Fibroblast of villous mesenchyme (primary cell): ENCODE measurements around the gene SGMS2. TPM values are rescaled to one million over a fixed set of nuclear protein-coding genes. Genes with fewer than 3 reads are reported as not detected.
"Not testable (repeated sequence)": the region's sequence is repeated elsewhere in the genome, so short reads cannot be mapped to it uniquely, and the experiment has no call there.

ENCODE experiments used
- DNase-seq: peaks from one replicate; pipeline ENCODE4 v3.0.0-alpha.2; 2010; ENCODE audit warnings: low read depth
- H3K4me3 ChIP-seq: 2 replicates; pipeline ENCODE4 v1.5.1; 2011; ENCODE audit warnings: low read depth, mild to moderate bottlenecking, low read length
- total RNA-seq: library from RNA; depleted of rRNA; stranded (reverse); fragments of >200 nt; gene quantifications from 2 replicates; pipeline ENCODE4 v1.2.3, GENCODE V29; 2012
- TF ChIP-seq, protein P1 (sequence below): IDR thresholded peaks from 2 replicates; pipeline ENCODE4 v1.5.1; 2012; ENCODE audit warnings: low read depth, mild to moderate bottlenecking, low read length; ENCODE audit not compliant: insufficient read depth

The SGMS2 gene
- total RNA-seq, 1 donor = 186 TPM

DNA sequence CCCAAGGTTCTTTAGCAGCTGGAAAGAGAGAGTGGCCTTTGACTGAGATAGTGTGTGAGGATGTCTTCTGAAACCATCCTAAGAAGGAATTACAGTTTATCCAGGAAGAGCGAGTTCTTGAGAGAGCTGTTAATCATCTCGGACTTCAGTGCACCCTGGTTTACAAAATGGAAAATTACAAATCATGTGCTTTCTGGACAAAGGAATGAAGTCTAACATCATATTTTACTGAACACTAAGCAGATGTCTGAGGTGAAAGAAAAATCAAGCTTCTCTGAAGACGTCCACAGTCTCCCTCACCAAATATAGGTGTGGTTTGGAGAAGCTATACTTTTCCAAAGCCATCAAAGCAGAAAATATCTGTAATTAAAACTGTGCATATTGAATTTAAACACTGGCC lies 75.8 kb downstream of the SGMS2 start:
- TF ChIP-seq, protein P1, sequence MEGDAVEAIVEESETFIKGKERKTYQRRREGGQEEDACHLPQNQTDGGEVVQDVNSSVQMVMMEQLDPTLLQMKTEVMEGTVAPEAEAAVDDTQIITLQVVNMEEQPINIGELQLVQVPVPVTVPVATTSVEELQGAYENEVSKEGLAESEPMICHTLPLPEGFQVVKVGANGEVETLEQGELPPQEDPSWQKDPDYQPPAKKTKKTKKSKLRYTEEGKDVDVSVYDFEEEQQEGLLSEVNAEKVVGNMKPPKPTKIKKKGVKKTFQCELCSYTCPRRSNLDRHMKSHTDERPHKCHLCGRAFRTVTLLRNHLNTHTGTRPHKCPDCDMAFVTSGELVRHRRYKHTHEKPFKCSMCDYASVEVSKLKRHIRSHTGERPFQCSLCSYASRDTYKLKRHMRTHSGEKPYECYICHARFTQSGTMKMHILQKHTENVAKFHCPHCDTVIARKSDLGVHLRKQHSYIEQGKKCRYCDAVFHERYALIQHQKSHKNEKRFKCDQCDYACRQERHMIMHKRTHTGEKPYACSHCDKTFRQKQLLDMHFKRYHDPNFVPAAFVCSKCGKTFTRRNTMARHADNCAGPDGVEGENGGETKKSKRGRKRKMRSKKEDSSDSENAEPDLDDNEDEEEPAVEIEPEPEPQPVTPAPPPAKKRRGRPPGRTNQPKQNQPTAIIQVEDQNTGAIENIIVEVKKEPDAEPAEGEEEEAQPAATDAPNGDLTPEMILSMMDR = no peak
- peak; percentile 36 for DNase-seq
- no peak overlapping the region for H3K4me3 ChIP-seq

DNA sequence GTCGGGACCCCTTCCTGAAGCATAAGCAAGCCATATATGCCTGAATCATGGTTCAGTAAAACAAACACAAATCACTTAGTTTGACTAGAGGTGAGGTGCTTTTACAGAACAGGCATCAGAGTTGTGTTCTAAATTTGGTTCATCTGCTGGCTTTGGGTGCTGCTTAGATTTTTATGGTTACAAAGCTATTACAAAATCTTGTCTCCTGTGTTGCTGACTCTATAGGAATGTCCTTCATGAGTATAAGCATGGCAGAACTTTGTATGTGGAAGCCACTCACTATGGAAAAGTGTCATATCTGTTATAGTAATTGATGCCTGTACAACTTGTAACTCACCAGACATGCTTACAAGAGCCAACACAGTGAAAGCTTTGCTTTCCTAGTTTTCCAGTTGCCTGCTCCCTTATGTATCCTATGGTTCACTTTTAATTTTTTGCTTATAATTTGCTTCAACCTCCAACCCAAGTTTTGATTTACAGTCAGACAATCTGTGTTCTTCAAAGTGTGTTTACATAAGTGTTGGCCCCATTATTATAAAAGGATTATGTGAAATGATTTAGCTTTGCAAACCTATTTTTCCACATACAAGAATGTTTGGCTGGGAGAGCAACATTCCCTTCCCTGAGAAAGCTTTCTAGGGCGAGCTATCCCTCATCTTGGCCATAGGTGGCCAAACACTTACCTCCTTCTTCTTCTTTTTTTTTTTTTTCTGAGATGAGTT lies 76.6 kb downstream of the SGMS2 start:
- no peak for DNase-seq
- TF ChIP-seq, protein P1 = no peak
- H3K4me3 ChIP-seq = no peak overlapping the region

DNA sequence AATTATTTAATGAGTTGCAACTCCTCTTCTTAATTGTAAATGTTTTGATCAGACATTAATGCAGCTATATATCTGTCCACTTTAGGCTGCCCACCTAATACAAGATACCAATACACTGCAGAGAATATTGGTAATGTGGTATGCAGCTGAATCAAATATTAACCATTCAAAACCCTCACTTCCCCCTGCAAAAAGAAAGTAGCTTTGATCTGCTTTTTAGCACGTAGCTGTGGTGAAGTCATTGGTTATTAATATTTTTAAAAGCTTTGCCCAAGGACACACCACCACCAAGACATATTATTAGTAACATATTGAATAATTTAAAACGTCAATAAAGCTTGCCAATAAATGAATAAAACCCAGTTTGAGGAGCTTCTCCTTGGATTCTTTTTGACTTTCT lies 78.0 kb downstream of the SGMS2 start:
- DNase-seq = no peak
- TF ChIP-seq, protein P1 = no peak
- no peak overlapping the region for H3K4me3 ChIP-seq

DNA sequence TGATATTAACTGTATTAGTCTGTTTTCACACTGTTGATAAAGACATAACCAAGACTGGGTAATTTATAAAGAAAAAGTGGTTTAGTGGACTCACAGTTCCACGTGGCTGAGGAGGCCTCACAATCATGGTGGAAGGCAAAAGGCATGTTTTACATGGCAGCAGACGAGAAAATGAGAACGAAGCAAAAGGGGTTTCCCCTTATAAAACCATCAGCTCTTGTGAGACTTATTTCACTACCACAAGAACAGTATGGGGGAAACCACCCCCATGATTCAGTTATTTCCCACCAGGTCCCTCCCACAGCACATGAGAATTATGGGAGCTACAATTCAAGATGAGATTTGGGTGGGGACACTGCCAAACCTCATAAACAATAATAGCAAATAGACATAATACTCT lies 80.3 kb downstream of the SGMS2 start:
- not testable (repeated sequence) for DNase-seq, H3K4me3 ChIP-seq

DNA sequence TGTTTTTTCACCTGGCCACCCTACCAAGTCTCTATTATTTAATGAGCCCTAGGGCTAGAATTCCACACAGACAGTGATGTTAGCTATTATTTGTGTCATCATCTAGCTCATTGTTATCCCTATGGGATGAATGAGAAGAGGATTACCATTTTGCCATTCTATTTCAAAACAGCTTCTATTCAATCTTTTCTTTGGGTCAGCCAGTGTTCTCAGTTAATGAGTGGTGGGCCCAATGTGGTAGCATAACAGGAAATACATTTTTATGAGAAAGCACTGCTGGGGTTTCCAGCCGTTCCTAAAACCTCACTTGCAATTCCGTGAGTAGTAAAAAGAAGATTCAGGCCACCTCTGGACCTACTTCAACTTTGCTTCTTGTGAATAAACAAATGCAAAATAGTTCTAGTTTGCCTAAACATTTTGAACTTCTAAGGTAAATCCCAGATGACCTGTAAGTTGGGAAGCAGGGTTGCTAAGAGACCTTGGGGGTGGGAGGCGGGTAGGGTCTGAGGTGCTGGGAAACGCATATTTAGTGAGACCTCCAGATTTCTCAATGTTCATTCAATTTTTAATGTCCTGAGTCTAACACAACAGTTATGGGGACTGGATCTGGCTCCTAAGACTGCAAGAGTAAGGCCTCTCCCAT lies 81.8 kb downstream of the SGMS2 start:
- TF ChIP-seq, protein P1 = no peak
- no peak overlapping the region for H3K4me3 ChIP-seq
- DNase-seq = no peak

DNA sequence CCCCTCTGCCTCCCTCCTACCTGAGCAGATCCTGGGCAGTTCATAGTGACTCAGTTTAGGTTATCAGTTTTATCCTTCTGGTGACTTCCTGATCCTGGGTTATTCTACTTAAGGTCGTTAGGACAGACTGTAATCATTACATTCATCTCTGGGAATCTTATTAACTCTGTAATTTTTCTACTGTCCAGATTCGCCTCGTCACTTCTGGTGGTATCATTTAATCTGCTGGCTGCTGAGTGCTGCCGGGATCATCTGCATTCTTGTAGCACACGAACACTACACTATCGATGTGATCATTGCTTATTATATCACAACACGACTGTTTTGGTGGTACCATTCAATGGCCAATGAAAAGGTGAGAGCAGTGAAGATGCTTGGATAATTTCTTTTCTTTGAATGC lies 83.6 kb downstream of the SGMS2 start:
- TF ChIP-seq, protein P1 = no peak
- no peak for DNase-seq
- no peak overlapping the region for H3K4me3 ChIP-seq

DNA sequence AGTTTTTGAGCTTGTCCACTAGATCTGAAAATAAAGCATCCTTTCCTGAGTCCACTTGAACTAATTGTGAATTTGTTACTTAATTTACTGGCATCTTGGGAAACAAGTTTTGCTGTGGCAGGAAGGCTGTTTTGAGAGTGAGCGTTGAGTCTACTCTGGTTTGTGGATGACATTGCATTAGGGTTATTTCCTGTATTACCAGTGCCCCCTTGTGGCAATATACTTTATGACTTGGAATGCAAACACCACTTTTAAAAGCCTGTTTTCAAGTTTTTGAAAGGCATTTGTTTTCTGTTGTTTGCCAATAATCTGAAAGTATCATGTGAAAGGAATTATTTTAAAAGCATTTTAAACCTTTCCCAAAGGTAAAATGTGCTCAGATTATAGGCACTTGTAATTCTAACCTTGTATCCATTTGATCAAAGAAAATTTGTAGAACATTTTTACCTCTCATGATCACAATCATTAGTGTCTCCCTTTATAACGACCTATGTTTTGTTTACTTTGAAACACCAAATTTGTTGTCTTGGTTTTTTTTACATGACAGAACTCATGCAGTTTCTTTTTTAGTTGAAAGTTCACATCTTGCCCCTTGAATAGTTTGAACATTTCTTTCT lies 88.7 kb downstream of the SGMS2 start:
- DNase-seq = peak; percentile 86
- TF ChIP-seq, protein P1 = peak; percentile 67

More for the DNA sequence above, 88.7 kb downstream of the SGMS2 start:
- no peak overlapping the region for H3K4me3 ChIP-seq
